Lung (tissue), 12 donors: ENCODE results near the gene SPTY2D1. TPM values are rescaled to one million over a fixed set of nuclear protein-coding genes. Genes with fewer than 3 reads are reported as not detected.

Experiments
- ATAC-seq: fragments of 200-7000 bp; cut with Tn5 transposase; one replicate; pipeline ENCODE4 v1.9.1; 2020; ENCODE audit warnings: moderate number of reproducible peaks; ENCODE audit not compliant: insufficient read depth, low FRiP score
- DNase-seq, 3 donors: peaks; one replicate each; pipeline ENCODE4 v3.0.0-alpha.2; 2013 to 2017
- H3K27ac ChIP-seq, 2 donors: one replicate each; pipeline ENCODE4 v1.5.1; 2013; ENCODE audit warnings: mild to moderate bottlenecking in 2 of 2, moderate library complexity in 2 of 2, control low read depth in 1 of 2, inconsistent platforms in 1 of 2, low read depth in 1 of 2, low read length in 1 of 2
- H3K27me3 ChIP-seq, 3 donors: one replicate each; pipeline ENCODE4 v1.5.1; 2013; ENCODE audit warnings: low read length in 2 of 3; ENCODE audit not compliant: control insufficient read depth in 3 of 3, insufficient read depth in 3 of 3
- H3K36me3 ChIP-seq, 4 donors: one replicate each; pipeline ENCODE4 v1.5.1; 2013; ENCODE audit warnings: low read length in 4 of 4, mild to moderate bottlenecking in 1 of 4, moderate library complexity in 1 of 4; ENCODE audit not compliant: control insufficient read depth in 4 of 4, insufficient read depth in 4 of 4
- H3K4me1 ChIP-seq, 5 donors: one replicate each; pipeline ENCODE4 v1.5.1; 2013; ENCODE audit warnings: low read length in 5 of 5, mild to moderate bottlenecking in 2 of 5, moderate library complexity in 1 of 5; ENCODE audit not compliant: control insufficient read depth in 5 of 5, insufficient read depth in 5 of 5
- H3K4me3 ChIP-seq: one replicate; pipeline ENCODE4 v1.5.1; 2013; ENCODE audit warnings: mild to moderate bottlenecking, control low read depth, moderate library complexity
- H3K9ac ChIP-seq, 2 donors: one replicate each; pipeline ENCODE4 v1.5.1; 2013; ENCODE audit warnings: low read length in 2 of 2, control low read depth in 1 of 2; ENCODE audit not compliant: insufficient read depth in 1 of 2
- H3K9me3 ChIP-seq, 4 donors: one replicate each; pipeline ENCODE4 v1.5.1; 2013; ENCODE audit warnings: low read length in 3 of 4, mild to moderate bottlenecking in 1 of 4, moderate library complexity in 1 of 4; ENCODE audit not compliant: control insufficient read depth in 4 of 4, insufficient read depth in 3 of 4
- CTCF ChIP-seq: IDR thresholded peaks from 2 replicates; pipeline ENCODE4 v1.5.1; 2012; ENCODE audit warnings: mild to moderate bottlenecking; ENCODE audit errors: control extremely low read depth, extremely low read depth
- WGBS, 2 donors: extraction: QIAGEN DNeasy Blood & Tissue Kit; methylation state at CpG; one replicate each; pipeline ENCODE4 v1.1.7; 2013; 5-methylcytosine and 5-hydroxymethylcytosine counted together
- polyA plus RNA-seq, 2 donors: library from polyadenylated mRNA; stranded (reverse); fragments of 200-250 nt; gene quantifications; one replicate each; pipeline ENCODE4 v1.2.1, GENCODE V29; 2013
- total RNA-seq, 2 donors: library from RNA; depleted of rRNA in 1 of 2; stranded (reverse); fragments of >200 nt in 1 of 2; gene quantifications; one replicate each; pipeline ENCODE4 v1.2.1, GENCODE V29; 2014 to 2021
- donor health status: control.
- donor health status: control.
- donor health status: Bipolar disorder and iron deficiency.
- donor health status: healthy.
- donor health status: DM: yes; HTN: yes; CAD: no.

The SPTY2D1 gene
- total and polyA plus RNA-seq, 4 donors: 3.9 to 21.0 (median 14.3) TPM

GRCh38 chr11:18617688-18618341, 16.3 kb downstream of the SPTY2D1 start:
- ATAC-seq: no peak

DNA sequence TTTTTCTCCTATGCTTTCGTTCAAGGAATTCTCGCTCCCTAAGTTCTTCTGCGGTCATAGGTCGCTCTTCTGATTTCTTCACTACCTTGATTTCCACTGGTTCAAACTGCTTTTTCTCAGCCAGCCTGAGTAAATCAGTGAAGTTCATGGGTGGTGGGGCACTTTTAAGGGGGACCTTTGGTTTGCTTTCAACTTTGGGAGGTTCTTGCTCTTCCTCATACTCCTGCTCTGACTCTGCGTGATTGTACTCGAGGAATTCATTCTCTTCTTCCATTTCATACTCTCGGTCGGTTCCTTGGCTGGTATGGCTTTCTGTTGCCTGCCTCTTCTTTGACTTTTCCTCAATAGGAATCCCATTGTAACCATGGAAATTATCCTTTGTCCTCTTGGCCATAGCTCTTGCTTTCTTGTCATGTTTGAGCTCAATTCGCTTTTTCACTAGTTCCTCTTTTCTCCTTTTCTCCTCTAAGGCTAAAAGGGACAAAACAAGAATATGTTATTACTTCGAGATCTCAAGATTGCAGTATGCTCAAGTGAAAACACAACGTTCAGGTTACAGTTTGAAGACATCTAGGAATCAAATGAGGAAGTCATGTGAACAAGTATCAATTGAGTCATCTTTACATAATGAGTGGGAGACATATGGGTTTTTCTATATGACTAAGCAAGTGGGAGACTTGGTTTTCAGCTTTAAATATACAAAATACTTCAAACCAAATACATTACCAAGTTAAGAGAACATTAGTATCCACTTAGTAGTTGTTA, 18.3 kb downstream of the SPTY2D1 start:
- DNase-seq (no peak), ATAC-seq (no peak)
- peaks cover 0 to 17% (median 6%) of the 10 kb centered on the region in 5 donors for H3K4me1 ChIP-seq
- H3K27me3 ChIP-seq: no peaks in the 10 kb centered on the region
- TF ChIP-seq CTCF: no peak
- H3K4me3 ChIP-seq: no peak overlapping the region
- H3K9ac ChIP-seq: no peak overlapping the region
- no peaks in the 10 kb centered on the region for H3K9me3 ChIP-seq
- peaks cover 19 to 36% (median 27%) of the 10 kb centered on the region in 4 donors for H3K36me3 ChIP-seq
- no peak overlapping the region for H3K27ac ChIP-seq
- WGBS, 2 donors: 79 to 86% methylated on average over 11 of the region's 11 CpGs

More at GRCh38 chr11:18617688-18618341, 16.3 kb downstream of the SPTY2D1 start:
- TF ChIP-seq CTCF: no peak
- 65 to 68% methylated on average over 10 of the region's 10 CpGs for WGBS, 2 donors
- H3K27ac ChIP-seq: no peak overlapping the region
- peaks cover 18 to 29% (median 21%) of the 10 kb centered on the region in 4 donors for H3K36me3 ChIP-seq
- no peaks in the 10 kb centered on the region for H3K9me3 ChIP-seq
- H3K4me3 ChIP-seq: no peak overlapping the region
- H3K27me3 ChIP-seq: no peaks in the 10 kb centered on the region
- peak in 2 of 3 donors; percentile 10 to 22 for DNase-seq
- peak overlapping the region in 1 of 2 donors; percentile 32 for H3K9ac ChIP-seq
- peaks cover 0 to 17% (median 6%) of the 10 kb centered on the region in 5 donors for H3K4me1 ChIP-seq

DNA sequence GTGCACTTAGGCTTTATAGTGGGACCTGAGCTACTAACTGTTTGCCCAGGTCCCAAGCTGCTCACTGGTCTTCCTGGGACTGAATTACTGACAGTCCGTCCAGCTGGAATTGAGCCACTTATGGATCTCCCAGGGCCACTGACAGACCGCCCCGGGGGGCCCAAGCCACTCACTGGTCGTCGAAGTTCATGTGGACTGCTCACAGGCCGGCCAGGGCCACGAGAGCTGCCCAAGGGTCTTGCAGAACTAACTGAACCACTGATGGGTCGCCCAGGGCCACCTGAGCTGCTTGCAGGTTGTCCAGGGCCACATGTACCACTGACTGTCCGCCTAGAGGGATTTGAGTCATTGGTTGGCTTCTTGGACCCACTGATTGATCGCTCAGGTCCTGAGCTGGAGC, 19.5 kb downstream of the SPTY2D1 start:
- no peak overlapping the region for H3K4me3 ChIP-seq
- ATAC-seq (no peak), DNase-seq (no peak)
- peaks cover 20 to 41% (median 31%) of the 10 kb centered on the region in 4 donors for H3K36me3 ChIP-seq
- no peak overlapping the region for H3K9ac ChIP-seq
- H3K27me3 ChIP-seq: no peaks in the 10 kb centered on the region
- peaks cover 0 to 17% (median 6%) of the 10 kb centered on the region in 5 donors for H3K4me1 ChIP-seq
- 95 to 97% methylated on average over 10 of the region's 10 CpGs for WGBS, 2 donors
- no peaks in the 10 kb centered on the region for H3K9me3 ChIP-seq
- H3K27ac ChIP-seq: no peak overlapping the region
- TF ChIP-seq CTCF: no peak
